MV-4-11 (cell line): ENCODE measurements around the gene PACS1.
A peak's percentile ranks its signal among the peaks of the same experiment; 100 is the strongest.
"Not testable (repeated sequence)": the region's sequence is repeated elsewhere in the genome, so short reads cannot be mapped to it uniquely, and the experiment has no call there.

Experiments
- DNase-seq: peaks from one replicate; lab custom pipeline; 2025; lab: John Stamatoyannopoulos, UW

The PACS1 gene

DNA sequence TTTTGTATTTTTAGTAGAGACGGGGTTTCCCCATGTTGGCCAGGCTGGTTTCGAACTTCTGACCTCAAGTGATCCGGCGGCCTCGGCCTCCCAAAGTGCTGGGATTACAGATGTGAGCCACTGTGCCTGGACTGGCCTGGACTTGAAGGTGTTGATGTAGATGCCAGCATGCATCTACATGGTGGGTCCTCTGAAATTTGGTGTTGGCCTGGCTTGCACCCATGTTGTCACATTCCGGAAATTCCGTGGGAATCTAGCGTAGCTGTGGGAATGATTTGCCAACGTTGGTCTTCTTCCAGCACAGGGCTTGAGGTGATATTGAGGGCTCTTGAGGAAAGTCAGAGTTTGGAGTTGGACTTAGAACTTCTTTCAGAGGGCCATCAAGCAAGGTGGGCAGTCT is 6.5 kb downstream of the PACS1 start:
- DNase-seq: no peak

DNA sequence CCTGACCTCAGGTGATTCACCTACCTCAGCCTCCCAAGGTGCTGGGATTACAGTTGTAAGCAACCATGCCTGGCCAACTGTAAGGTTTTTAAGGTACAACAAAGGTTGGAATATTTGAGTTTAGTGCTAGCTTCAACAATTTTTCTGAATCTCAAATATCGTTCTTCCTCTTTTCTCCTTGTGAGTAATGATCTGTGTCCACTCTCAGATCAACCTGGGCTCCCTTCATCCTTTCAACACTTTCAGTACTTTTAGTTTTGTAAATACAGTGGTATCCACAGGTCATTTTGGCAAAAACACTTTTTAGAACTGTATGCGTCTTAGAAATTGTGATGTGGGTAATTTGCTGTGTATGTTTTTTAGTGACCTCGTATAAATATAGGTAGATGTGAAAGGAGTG is 7.9 kb downstream of the PACS1 start:
- DNase-seq: no peak

DNA sequence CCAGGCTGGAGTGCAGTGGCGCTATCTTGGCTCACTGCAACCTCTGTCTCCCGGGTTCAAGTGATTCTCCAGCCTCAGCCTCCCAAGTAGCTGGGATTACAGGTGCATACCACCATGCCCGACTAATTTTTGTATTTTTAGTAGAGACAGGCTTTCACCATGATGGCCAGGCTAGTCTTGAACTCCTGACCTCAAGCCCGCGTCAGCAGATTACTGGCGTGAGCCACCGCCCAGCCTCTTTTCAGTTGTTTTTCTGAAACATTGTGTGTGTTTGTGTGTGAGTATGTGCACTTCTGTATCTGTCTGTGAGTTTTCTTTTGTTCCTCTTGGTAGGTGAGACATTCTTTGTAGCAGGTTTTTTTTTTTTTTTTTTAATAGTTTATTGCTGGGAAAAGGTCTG is 8.9 kb downstream of the PACS1 start:
- not testable (repeated sequence) for DNase-seq

- peak; percentile 53 for DNase-seq
Observed at GRCh38 chr11:66080055-66080817, 10.2 kb downstream of the PACS1 start.

- peak; percentile 76 for DNase-seq
Observed at GRCh38 chr11:66081505-66081904, 11.4 kb downstream of the PACS1 start.

DNA sequence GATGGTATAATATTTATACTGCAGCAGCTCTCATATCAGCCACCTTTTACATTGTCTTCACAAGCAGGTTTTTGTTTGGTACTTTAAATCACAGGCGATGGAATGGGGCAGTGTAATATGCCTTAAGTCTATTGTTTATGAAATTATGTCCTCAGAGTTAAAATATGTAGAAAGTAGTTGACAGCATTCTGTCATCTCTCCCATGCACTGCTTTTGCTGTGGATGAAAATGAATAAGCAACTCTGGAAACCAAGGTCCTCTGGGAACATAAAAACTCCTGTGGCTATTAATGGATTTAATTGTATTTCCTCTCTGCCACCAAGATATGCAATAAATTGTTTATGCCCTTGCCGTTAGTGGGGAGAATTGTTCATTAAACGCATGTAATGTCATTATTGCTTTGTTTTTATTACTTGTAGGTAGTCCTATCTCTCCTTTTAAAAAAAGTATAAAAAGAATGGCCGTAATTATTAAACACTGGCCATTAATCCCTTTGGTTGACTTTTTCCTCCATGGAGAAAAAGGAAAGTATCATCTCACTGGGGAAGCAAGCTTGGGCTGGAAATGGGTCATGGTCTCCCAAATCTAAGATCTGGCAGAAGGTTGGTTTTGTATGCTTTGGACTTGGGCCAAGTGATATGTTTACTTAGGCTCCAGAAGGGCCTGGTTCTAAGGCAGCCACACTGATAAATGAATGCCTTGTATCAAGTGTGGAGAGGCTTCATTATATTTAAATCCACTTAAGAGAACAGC is 13.1 kb downstream of the PACS1 start:
- DNase-seq: no peak

DNA sequence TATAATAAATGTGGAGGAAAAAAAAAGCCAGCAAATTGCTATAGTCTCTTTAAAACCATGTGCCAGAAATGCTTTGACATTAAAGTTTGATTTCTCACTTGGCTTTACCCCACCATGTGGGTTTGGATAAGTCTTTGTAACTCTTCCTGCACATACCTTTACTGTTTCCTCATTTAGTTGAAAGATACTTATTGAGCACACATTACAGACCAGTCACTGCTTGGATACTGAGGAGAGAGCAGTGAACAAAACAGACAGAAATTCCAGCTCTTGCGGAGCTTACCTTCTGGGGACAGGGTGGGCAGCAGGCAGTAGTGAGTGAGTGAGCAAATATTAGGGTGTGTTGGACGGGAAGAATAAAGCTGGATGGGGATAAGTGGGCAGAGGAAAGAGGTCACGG is 13.7 kb downstream of the PACS1 start:
- DNase-seq: no peak

- no peak for DNase-seq
Observed at GRCh38 chr11:66084821-66085475, 14.9 kb downstream of the PACS1 start.

DNA sequence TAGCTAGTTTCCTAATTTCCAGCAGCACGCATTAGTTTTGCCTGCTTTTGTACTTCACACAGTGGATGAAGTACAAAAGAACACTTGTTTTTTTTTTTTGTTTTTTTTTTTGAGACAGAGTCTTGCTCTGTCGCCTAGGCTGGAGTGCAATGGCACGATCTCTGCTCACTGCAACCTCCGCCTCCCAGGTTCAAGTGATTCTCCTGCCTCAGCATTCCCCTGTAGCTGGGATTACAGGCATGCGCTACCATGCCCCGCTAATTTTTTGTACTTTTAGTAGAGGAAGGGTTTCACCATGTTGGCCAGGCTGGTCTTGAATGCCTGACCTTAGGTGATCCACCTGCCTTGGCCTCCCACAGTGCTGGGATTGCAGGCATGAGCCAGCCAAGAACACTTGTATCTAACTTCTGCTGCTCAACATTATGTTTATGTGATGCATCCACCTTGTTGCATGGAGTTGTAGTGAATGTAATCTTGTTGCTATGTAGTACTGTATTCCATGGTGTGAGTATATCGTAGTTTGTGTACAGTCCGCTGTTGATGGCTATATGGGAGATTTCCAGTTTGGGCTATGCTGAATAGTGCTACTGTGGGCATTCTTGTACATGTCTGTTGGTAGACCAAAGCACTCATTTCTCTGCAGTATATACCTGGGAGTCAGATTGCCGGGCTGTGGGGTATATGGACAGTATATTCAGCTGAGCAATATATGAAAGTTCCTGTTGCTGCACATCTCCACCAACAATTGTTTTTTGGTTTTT is 17.3 kb downstream of the PACS1 start:
- no peak for DNase-seq

DNA sequence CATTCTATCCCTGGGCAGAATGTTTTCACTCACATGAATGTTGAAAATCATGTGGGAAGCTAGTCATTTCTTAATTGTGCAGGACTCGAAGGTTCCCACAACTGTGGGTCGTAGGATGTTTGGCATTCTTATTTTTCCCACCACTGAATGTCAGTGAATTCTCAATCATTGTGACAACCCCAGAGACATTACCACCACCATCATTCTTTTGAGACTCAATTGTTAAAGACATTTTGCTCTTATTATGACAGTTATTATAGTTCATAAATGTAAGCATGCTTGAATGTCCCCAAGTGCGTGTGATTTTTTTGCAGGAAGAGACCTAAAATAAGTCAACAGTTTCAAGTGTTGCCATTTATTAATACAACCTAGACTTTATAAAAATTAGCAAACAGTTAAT is 19.0 kb downstream of the PACS1 start:
- no peak for DNase-seq

DNA sequence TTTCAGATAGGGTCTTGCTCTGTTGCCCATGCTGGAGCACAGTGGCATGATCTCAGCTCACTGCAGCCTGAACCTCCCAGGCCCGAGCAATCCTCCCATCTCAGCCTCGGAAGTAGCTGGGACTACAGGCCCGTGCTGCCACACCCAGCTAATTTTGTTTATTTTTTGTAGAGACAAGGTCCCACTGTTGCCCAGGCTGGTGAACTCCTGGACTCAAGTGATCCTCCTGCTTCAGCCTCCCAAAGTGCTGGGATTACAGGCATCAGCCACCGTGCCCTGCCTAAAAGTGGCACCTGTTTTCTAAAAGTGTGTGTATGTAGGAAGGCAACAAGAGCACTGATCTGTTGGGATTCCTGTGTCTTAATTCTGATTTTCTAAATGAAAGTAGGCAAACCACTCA is 20.2 kb downstream of the PACS1 start:
- DNase-seq: no peak

DNA sequence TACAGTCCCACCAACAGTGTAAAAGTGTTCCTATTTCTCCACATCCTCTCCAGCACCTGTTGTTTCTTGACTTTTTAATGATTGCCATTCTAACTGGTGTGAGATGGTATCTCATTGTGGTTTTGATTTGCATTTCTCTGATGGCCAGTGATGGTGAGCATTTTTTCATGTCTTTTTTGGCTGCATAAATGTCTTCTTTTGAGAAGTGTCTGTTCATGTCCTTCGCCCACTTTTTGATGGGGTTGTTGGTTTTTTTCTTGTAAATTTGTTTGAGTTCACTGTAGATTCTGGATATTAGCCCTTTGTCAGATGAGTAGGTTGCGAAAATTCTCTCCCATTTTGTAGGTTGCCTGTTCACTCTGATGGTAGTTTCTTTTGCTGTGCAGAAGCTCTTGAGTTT is 22.1 kb downstream of the PACS1 start:
- DNase-seq: not testable (repeated sequence)

GRCh38 chr11:66099746-66100145 is 29.7 kb downstream of the PACS1 start:
- DNase-seq: peak; percentile 38

DNA sequence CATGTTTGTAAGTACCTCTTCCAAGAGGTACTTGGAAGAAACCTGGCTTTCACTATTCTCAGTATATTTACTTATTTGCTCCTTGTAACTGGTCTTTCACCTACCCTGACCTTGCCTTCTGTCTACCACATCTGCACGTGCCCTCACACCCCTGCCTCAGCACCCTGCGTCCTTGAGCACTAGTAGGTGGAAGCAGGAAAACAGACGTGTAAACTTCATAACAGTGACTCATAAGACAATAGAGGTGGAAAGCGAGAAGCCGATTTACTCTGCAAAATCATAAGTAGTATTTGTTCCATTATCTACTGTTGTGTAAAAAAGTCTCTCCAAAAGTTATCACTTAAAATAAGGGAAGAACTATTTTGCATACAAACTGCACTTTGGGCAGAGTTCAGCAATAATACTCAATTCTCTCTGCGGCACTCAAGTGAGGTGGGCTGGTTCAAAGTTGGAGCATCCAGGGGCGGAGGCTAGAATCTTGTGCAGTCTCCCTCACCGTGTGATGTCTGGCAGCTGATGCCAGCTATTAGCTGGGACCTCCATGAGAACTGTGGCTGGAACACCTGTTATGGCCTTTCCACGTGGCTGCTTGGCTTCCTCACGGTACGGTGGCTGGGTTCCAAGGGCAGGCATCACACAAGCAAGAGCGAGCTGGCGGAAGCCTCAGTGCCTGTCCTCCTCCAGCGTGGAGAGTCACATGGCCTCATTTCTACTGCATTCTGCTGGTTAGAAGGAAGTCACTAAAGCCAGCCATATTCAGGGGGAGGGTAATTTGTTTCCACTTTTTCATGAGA is 30.4 kb downstream of the PACS1 start:
- DNase-seq: peak; percentile 37

DNA sequence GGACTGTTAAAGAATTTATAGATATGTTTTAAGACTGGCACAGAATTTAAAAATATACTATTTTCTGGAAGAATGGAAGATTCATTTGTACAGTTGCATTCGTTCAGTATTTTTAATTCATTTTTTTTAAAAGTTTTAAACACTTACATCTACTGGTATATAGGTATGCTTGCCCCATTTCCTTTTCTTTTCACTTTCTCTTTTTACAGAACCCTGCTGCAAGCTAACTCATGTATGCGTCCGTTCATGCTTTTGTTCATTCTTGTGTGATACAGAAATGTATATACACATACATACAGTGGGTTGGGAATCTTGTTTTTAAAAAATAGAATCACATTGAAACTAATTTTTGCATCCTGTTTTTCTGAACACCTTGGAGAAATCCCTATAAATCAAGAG is 31.0 kb downstream of the PACS1 start:
- DNase-seq: no peak

- DNase-seq: no peak
Observed at GRCh38 chr11:66104057-66104638, 34.1 kb downstream of the PACS1 start.

- no peak for DNase-seq
Observed at GRCh38 chr11:66106786-66107599, 36.9 kb downstream of the PACS1 start.

- DNase-seq: no peak
Observed at GRCh38 chr11:66107600-66108510, 37.8 kb downstream of the PACS1 start.

GRCh38 chr11:66109294-66109693 is 39.2 kb downstream of the PACS1 start:
- no peak for DNase-seq
